B cell (primary cell): Measurements from ENCODE around the gene LYRM7. TPM values are rescaled to one million over a fixed set of nuclear protein-coding genes. Genes with fewer than 3 reads are reported as not detected.

Experiments used
- ATAC-seq: fragments of 200-7000 bp; cut with Tn5 transposase; one replicate; pipeline ENCODE4 v1.10.0; 2021; ENCODE audit warnings: low read depth, mild to moderate bottlenecking, moderate number of reproducible peaks, moderate library complexity
- CTCF ChIA-PET: fragments of 350-600 bp; sonication (Branson Sonifier 250); formaldehyde crosslinking; loops from one replicate; lab custom pipeline; 2021; ENCODE audit warnings: antibody characterized with exemption, inconsistent platforms; lab: Charles Lee
- POLR2A ChIA-PET: fragments of 350-600 bp; sonication (Branson Sonifier 250); formaldehyde crosslinking; loops from one replicate; lab custom pipeline; 2021; ENCODE audit warnings: antibody characterized with exemption; lab: Charles Lee
- DNase-seq: peaks from one replicate; pipeline ENCODE4 v3.0.0; 2013
- H2AFZ ChIP-seq: 2 replicates; pipeline ENCODE4 v1.6.1; 2012; ENCODE audit warnings: mild to moderate bottlenecking, low read depth, low read length; ENCODE audit not compliant: insufficient read depth, poor library complexity, severe bottlenecking
- H3K27ac ChIP-seq, 2 donors: 1 replicate in 1 of 2; 2 replicates in 1 of 2; pipeline ENCODE4 v1.5.1; 2012 to 2013; ENCODE audit warnings: low read length in 2 of 2, mild to moderate bottlenecking in 2 of 2, moderate library complexity in 1 of 2
- H3K27me3 ChIP-seq, 4 experiments: fragments of 200-600 bp in 1 of 4; sonication (generic) in 1 of 4; replicated peaks in 1 of 4; 1 replicate in 2 of 4; 2 replicates in 2 of 4; pipeline versions ENCODE4 v1.6.1 to v1.7.0; 2013 to 2016; ENCODE audit warnings: low read length in 3 of 4, mild to moderate bottlenecking in 2 of 4, mixed read lengths in 1 of 4, moderate library complexity in 1 of 4; ENCODE audit not compliant: insufficient read depth in 4 of 4, control insufficient read depth in 3 of 4; ENCODE audit errors: control extremely low read depth in 1 of 4
- H3K36me3 ChIP-seq, 2 experiments: replicated peaks in 1 of 2; 1 replicate in 1 of 2; 2 replicates in 1 of 2; pipeline versions ENCODE4 v1.6.1 to v1.7.1; 2013; ENCODE audit warnings: low read length in 1 of 2; ENCODE audit not compliant: insufficient read depth in 2 of 2, control insufficient read depth in 1 of 2; ENCODE audit errors: control extremely low read depth in 1 of 2, extremely low read depth in 1 of 2
- H3K4me1 ChIP-seq, 2 donors: fragments of 200-600 bp in 1 of 2; sonication (generic) in 1 of 2; 1 replicate in 1 of 2; 2 replicates in 1 of 2; pipeline versions ENCODE4 v1.5.1 to v1.6.1; 2013 to 2017; ENCODE audit warnings: low read length in 2 of 2; ENCODE audit not compliant: control insufficient read depth in 2 of 2, insufficient read depth in 2 of 2
- H3K4me2 ChIP-seq: replicated peaks from 2 replicates; pipeline ENCODE3; 2012; ENCODE audit warnings: mild to moderate bottlenecking, low read depth, low read length; ENCODE audit not compliant: poor library complexity, severe bottlenecking
- H3K4me3 ChIP-seq, 5 experiments: fragments of 200-600 bp in 1 of 5; sonication (generic) in 1 of 5; 1 replicate in 3 of 5; 2 replicates in 2 of 5; pipeline versions ENCODE4 v1.5.1 to v1.7.0; 2011 to 2016; ENCODE audit warnings: low read length in 4 of 5, mild to moderate bottlenecking in 4 of 5, low read depth in 2 of 5, control low read depth in 1 of 5, moderate library complexity in 1 of 5; ENCODE audit not compliant: insufficient read depth in 1 of 5; ENCODE audit errors: control extremely low read depth in 1 of 5, extremely low read depth in 1 of 5
- H3K79me2 ChIP-seq: fragments of 200-600 bp; sonication (generic); one replicate; pipeline ENCODE4 v1.6.0; 2016; ENCODE audit warnings: low read length; ENCODE audit not compliant: control insufficient read depth, insufficient read depth
- H3K9ac ChIP-seq: fragments of 200-600 bp; sonication (generic); 2 replicates; pipeline ENCODE4 v1.6.1; 2017; ENCODE audit warnings: mild to moderate bottlenecking, low read length, moderate library complexity
- H3K9me3 ChIP-seq, 3 donors: one replicate each; pipeline versions ENCODE4 v1.6.1 to v1.7.1; 2013; ENCODE audit warnings: low read length in 2 of 3; ENCODE audit not compliant: control insufficient read depth in 2 of 3, insufficient read depth in 1 of 3; ENCODE audit errors: control extremely low read depth in 1 of 3
- H4K20me1 ChIP-seq: 2 replicates; pipeline ENCODE4 v1.6.0; 2012; ENCODE audit warnings: mild to moderate bottlenecking, low read length; ENCODE audit not compliant: insufficient read depth, control insufficient read depth, poor library complexity, severe bottlenecking
- H3K27ac Mint-ChIP-seq: one replicate; pipeline ENCODE4 v1.8.0; 2021; ENCODE audit warnings: mixed read lengths
- H3K27me3 Mint-ChIP-seq: one replicate; pipeline ENCODE4 v1.8.0; 2021; ENCODE audit warnings: mixed read lengths
- H3K4me1 Mint-ChIP-seq: one replicate; pipeline ENCODE4 v1.8.0; 2021; ENCODE audit warnings: mixed read lengths
- H3K4me3 Mint-ChIP-seq: one replicate; pipeline ENCODE4 v1.8.0; 2021; ENCODE audit warnings: mixed read lengths
- H3K9me3 Mint-ChIP-seq: one replicate; pipeline ENCODE4 v1.8.0; 2022; ENCODE audit warnings: mixed read lengths; ENCODE audit not compliant: insufficient read depth
- CTCF ChIP-seq: fragments of 200-600 bp; IDR thresholded peaks from one replicate; pipeline ENCODE4 v1.8.0; 2022; ENCODE audit warnings: antibody characterized with exemption, mild to moderate bottlenecking
- EZH2 ChIP-seq: IDR thresholded peaks from 2 replicates; pipeline ENCODE4 v1.6.1; 2012; ENCODE audit warnings: borderline replicate concordance, low read depth, mild to moderate bottlenecking, moderate library complexity, low read length; ENCODE audit not compliant: insufficient read depth, poor library complexity, severe bottlenecking
- WGBS: methylation state at CpG from one replicate; pipeline ENCODE4 v1.1.5; 2013; ENCODE audit warnings: missing lambda C conversion rate; ENCODE audit not compliant: insufficient coverage; 5-methylcytosine and 5-hydroxymethylcytosine counted together
- intact Hi-C: fragments of 100-400 bp; cut with micrococcal nuclease; formaldehyde crosslinking; loops from one replicate; pipeline ENCODE4 v1.10.0; 2022
- polyA plus RNA-seq: library from polyadenylated mRNA; depleted of rRNA; stranded (reverse); fragments of >200 nt; gene quantifications from 2 replicates; pipeline ENCODE4 v1.2.3, GENCODE V29; 2012
- total RNA-seq, 2 donors: library from RNA; stranded (reverse); fragments of 120-200 nt in 1 of 2; gene quantifications; 1 replicate in 1 of 2; 2 replicates in 1 of 2; pipeline versions ENCODE4 v1.2.3 to v1.2.4, GENCODE V29; 2013 to 2022

The LYRM7 gene
- total and polyA plus RNA-seq, 2 donors (not counting 1 experiment from before 2014, with no cell fraction given) = 2.7 to 12.3 TPM

- Mint-ChIP-seq H3K4me3 (no peak overlapping the region), H3K27ac (no peak overlapping the region), H3K9me3 (no peaks in the 10 kb centered on the region), H3K4me1 (peaks cover 42% of the 10 kb centered on the region), H3K27me3 (no peaks in the 10 kb centered on the region)
- WGBS = 100% methylated on average over 1 of the region's 7 CpGs
- Histone ChIP-seq H2AFZ (no peak overlapping the region), H3K79me2 (peaks cover 100% of the 10 kb centered on the region), H3K9ac (no peak overlapping the region), H3K27me3 (no peaks in the 10 kb centered on the region), H3K4me3 (no peak overlapping the region), H3K36me3 (peaks cover 6 to 25% of the 10 kb centered on the region in 2 experiments), H3K4me1 (peaks cover 48 to 68% of the 10 kb centered on the region in 2 donors), H3K9me3 (no peaks in the 10 kb centered on the region), H4K20me1 (peaks cover 5% of the 10 kb centered on the region), H3K4me2 (no peak overlapping the region), H3K27ac (no peak overlapping the region)
- TF ChIP-seq CTCF = no peak
- no peak for TF ChIP-seq EZH2
- intact Hi-C loops = no loop called here
- ChIA-PET POLR2A (interaction anchor here (0.7 to 1.5 kb wide), 2 partner anchors 11 to 32 kb away, joined by 4 to 11 read pairs; no protein-coding TSS in a partner anchor), CTCF (no interaction called here)
- DNase-seq = no peak
- ATAC-seq = no peak
Measured at GRCh38 chr5:131220566-131220965, 49.8 kb downstream of the LYRM7 start.

- ATAC-seq (no peak), DNase-seq (no peak)
- peaks cover 38% of the 10 kb centered on the region for H3K4me1 Mint-ChIP-seq
- no peak overlapping the region for H3K4me3 Mint-ChIP-seq
- intact Hi-C loops = no loop called here
- Histone ChIP-seq H3K4me3 (no peak overlapping the region), H3K4me1 (peaks cover 52 to 65% of the 10 kb centered on the region in 2 donors), H3K27me3 (no peaks in the 10 kb centered on the region), H3K27ac (peak overlapping the region in 1 of 2 donors; percentile 20), H3K9me3 (no peaks in the 10 kb centered on the region), H3K9ac (no peak overlapping the region), H3K4me2 (no peak overlapping the region), H4K20me1 (peaks cover 5% of the 10 kb centered on the region), H3K36me3 (peaks cover 6 to 26% of the 10 kb centered on the region in 2 experiments), H2AFZ (no peak overlapping the region), H3K79me2 (peaks cover 100% of the 10 kb centered on the region)
- H3K27ac Mint-ChIP-seq = peak overlapping the region; percentile 21
- TF ChIP-seq EZH2 (no peak), CTCF (no peak)
- CTCF ChIA-PET = interaction anchor here (1.2 to 2.1 kb wide), 2 partner anchors 43 to 161 kb away, joined by 4 to 12 read pairs; partner anchors contain the start of gene CDC42SE2
- POLR2A ChIA-PET = interaction anchor here (0.7 to 1.5 kb wide), 2 partner anchors 12 to 32 kb away, joined by 4 to 11 read pairs; no protein-coding TSS in a partner anchor
- H3K9me3 Mint-ChIP-seq = no peaks in the 10 kb centered on the region
- no peaks in the 10 kb centered on the region for H3K27me3 Mint-ChIP-seq
- 93% methylated on average over 7 of the region's 10 CpGs for WGBS
Measured at GRCh38 chr5:131221008-131221703, 50.4 kb downstream of the LYRM7 start.
